ENCODE results near the gene EPHB4. TPM values are rescaled to one million over a fixed set of nuclear protein-coding genes. Genes with fewer than 3 reads are reported as not detected.
A peak's percentile ranks its signal among the peaks of the same experiment; 100 is the strongest.
"Not testable (repeated sequence)": the region's sequence is repeated elsewhere in the genome, so short reads cannot be mapped to it uniquely, and the experiment has no call there.

Gene EPHB4
- total RNA-seq, 2 donors from 2014 or later = 4.7 to 6.6 TPM

DNA sequence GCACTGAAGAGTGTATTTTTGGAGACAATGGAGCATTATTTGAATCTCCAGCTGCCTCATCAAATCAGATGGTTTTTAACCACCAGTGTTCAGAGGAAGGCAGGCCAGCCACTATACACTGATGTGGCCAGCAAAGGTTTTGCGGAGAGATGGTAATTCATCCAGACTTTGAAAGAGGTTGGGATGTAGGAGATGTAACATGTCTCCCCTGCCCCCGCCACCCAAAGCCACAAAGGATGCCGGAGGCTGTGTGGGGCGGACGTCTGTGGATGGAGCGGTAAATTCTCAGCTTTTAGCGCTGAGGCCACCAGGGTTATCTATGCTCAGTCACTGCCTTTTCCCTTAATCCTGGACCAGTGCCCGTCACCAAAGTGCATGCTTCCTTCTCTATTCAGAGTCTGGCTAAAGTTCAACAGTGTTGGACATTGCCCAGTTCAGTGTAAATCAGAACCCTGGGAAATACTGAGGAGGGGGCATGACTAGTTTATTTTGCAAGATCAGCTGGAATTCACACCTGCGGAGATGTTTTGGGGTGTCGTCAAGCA lies 36.2 kb upstream of the EPHB4 start:
- Mint-ChIP-seq H3K4me3 (no peak overlapping the region), H3K27ac (no peak overlapping the region), H3K27me3 (no peaks in the 10 kb centered on the region), H3K36me3 (ENCODE audit: low read depth) (peaks cover 7% of the 10 kb centered on the region), H3K4me1 (peaks cover 18% of the 10 kb centered on the region)
- no peaks in the 10 kb centered on the region for H3K9me3 ChIP-seq (ENCODE audit: control insufficient read depth, low read length, poor library complexity, severe bottlenecking)
- no peak for DNase-seq
- no peak for ATAC-seq

DNA sequence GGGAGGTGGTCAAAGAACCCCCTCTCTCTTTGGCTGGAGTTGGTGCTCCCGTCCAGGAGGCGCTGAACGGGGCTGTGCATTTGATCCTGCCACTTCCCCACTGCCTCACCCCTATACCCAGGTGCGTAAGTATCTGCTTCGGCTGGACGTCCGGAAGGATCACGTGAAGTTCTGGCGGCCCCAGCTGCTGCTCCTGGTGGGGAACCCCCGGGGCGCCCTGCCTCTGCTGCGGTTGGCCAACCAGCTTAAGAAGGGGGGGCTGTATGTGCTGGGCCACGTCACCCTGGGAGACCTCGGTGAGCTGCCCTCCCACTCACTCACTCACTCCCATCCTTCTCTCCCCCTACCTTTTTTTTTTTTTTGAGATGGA lies 34.3 kb upstream of the EPHB4 start:
- no peak for DNase-seq
- Mint-ChIP-seq H3K27ac (no peak overlapping the region), H3K27me3 (no peaks in the 10 kb centered on the region), H3K4me3 (no peak overlapping the region), H3K36me3 (ENCODE audit: low read depth) (peaks cover 7% of the 10 kb centered on the region), H3K4me1 (peaks cover 15% of the 10 kb centered on the region)
- ATAC-seq = no peak
- no peaks in the 10 kb centered on the region for H3K9me3 ChIP-seq (ENCODE audit: control insufficient read depth, low read length, poor library complexity, severe bottlenecking)

DNA sequence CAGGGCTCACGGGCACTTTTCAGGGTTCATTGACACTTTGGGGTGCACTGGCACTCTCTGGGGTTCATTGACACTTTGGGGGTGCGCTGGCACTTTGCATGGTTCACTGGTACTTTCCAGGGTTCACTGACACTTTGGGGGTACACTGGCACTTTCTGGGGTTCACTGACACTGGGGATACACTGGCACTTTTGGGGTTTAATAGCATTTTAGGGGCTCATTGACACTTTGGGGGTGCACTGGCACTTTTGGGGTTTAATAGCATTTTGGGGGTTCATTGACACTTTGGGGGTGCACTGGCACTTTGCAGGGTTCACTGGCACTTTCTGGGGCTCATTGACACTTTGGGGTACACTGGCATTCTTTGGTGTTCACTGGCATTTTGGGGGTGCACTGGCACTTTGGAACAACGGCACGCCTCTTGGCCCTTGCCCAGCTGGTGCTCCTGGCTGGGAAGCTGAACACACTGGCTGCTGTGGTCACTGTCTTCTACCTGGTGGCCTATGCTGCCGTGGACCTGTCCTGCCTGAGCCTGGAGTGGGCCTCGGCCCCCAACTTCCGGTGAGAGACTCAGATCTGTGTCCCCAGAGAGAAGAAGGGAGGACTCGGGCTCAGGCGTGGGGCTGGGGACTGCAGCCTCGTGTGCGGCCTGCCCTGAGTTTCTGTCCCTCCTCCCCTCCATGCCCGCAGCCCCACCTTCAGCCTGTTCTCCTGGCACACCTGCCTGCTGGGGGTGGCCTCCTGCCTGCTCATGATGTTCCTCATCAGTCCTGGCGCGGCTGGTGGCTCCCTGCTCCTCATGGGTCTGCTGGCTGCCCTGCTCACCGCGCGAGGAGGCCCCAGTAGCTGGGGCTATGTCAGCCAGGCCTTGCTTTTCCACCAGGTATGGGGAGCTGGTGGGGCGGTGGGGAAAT lies 33.6 kb upstream of the EPHB4 start:
- Mint-ChIP-seq H3K4me3 (no peak overlapping the region), H3K36me3 (ENCODE audit: low read depth) (peaks cover 7% of the 10 kb centered on the region), H3K4me1 (peaks cover 15% of the 10 kb centered on the region), H3K27ac (no peak overlapping the region), H3K27me3 (no peaks in the 10 kb centered on the region)
- H3K9me3 ChIP-seq (ENCODE audit: control insufficient read depth, low read length, poor library complexity, severe bottlenecking) = no peaks in the 10 kb centered on the region
- no peak for DNase-seq
- ATAC-seq = no peak

DNA sequence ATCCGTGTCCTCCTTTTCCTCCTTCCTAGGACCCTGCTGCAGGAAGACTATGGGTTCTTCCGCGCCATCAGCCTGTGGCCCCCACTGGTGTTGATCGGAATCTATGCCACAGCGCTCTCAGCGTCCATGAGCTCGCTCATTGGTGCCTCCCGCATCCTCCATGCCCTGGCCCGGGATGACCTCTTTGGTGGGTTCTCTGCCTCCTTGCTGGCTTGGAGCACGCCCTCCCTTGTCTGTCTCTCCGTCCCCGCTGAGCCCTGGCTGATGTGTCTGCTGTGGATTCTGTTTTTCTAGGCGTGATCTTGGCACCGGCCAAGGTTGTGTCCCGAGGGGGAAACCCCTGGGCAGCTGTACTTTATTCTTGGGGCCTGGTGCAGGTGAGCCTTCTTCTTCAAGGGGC lies 32.5 kb upstream of the EPHB4 start:
- Mint-ChIP-seq H3K27ac (peak overlapping the region; percentile 3), H3K4me1 (peaks cover 20% of the 10 kb centered on the region), H3K4me3 (no peak overlapping the region), H3K36me3 (ENCODE audit: low read depth) (peaks cover 7% of the 10 kb centered on the region), H3K27me3 (no peaks in the 10 kb centered on the region)
- no peak for ATAC-seq
- H3K9me3 ChIP-seq (ENCODE audit: control insufficient read depth, low read length, poor library complexity, severe bottlenecking) = no peaks in the 10 kb centered on the region
- no peak for DNase-seq

DNA sequence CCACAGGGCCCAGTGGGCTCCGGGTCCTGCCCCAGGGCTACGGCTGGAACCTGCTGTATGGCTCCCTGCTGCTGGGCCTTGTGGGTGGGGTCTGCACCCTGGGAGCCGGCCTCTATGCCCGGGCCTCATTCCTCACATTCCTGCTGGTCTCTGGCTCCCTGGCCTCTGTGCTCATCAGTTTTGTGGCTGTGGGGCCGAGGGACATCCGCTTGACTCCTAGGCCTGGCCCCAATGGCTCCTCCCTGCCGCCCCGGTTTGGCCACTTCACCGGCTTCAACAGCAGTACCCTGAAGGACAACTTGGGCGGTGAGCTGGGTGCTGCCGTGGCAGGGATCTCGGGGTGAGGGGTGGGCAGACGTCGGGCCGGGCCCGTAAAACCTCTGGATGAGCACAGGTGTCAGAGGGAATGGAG lies 29.6 kb upstream of the EPHB4 start:
- peaks cover 38% of the 10 kb centered on the region for H3K4me1 Mint-ChIP-seq
- no peak for ATAC-seq

DNA sequence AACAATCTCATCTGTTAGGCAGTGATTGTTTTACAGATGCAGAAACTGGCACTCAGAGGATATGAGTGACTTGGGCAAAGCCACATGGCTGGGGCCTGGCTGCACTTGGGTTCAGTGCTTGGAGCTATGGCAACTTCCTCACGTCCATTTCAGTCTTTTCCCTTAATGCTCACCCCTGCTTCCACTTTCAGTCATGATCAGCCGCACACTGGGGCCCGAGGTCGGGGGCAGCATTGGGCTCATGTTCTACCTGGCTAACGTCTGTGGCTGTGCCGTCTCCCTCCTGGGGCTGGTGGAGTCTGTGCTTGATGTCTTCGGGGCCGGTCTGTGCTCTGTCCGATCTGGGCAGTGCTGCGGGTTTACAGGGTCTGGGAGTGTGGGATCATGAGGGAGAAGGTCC lies 28.2 kb upstream of the EPHB4 start:
- Mint-ChIP-seq H3K4me1 (peaks cover 39% of the 10 kb centered on the region), H3K4me3 (peak overlapping the region; percentile 12), H3K27me3 (no peaks in the 10 kb centered on the region), H3K36me3 (ENCODE audit: low read depth) (no peaks in the 10 kb centered on the region), H3K27ac (no peak overlapping the region)
- ATAC-seq = no peak
- DNase-seq = no peak
- H3K9me3 ChIP-seq (ENCODE audit: control insufficient read depth, low read length, poor library complexity, severe bottlenecking) = no peaks in the 10 kb centered on the region

More for the DNA sequence above, 29.6 kb upstream of the EPHB4 start:
- H3K27ac Mint-ChIP-seq = peak overlapping the region; percentile 9
- no peaks in the 10 kb centered on the region for H3K9me3 ChIP-seq (ENCODE audit: control insufficient read depth, low read length, poor library complexity, severe bottlenecking)
- no peaks in the 10 kb centered on the region for H3K27me3 Mint-ChIP-seq
- DNase-seq = no peak
- no peak overlapping the region for H3K4me3 Mint-ChIP-seq
- H3K36me3 Mint-ChIP-seq (ENCODE audit: low read depth) = peaks cover 3% of the 10 kb centered on the region

DNA sequence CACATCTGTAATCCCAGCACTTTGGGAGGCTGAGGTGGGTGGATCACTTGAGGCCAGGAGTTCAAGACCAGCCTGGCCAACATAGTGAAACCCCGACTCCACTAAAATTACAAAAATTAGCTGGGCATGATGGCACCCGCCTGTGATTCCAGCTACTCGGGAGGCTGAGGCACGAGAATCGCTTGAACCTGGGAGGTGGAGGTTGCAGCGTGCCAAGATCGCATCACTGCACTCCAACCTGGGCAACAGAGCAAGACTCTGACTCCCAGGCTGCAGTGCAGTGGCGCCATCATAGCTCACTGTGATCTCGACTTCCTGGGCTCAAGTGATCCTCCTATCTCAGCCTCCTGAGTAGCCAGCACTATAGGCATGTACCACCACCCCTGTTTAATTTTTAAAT lies 27.6 kb upstream of the EPHB4 start:
- ATAC-seq; H3K4me3 Mint-ChIP-seq; H3K27me3 Mint-ChIP-seq; H3K36me3 Mint-ChIP-seq (ENCODE audit: low read depth); H3K27ac Mint-ChIP-seq; H3K9me3 ChIP-seq (ENCODE audit: control insufficient read depth, low read length, poor library complexity, severe bottlenecking); DNase-seq: not testable (repeated sequence)
- H3K4me1 Mint-ChIP-seq = peaks cover 36% of the 10 kb centered on the region

DNA sequence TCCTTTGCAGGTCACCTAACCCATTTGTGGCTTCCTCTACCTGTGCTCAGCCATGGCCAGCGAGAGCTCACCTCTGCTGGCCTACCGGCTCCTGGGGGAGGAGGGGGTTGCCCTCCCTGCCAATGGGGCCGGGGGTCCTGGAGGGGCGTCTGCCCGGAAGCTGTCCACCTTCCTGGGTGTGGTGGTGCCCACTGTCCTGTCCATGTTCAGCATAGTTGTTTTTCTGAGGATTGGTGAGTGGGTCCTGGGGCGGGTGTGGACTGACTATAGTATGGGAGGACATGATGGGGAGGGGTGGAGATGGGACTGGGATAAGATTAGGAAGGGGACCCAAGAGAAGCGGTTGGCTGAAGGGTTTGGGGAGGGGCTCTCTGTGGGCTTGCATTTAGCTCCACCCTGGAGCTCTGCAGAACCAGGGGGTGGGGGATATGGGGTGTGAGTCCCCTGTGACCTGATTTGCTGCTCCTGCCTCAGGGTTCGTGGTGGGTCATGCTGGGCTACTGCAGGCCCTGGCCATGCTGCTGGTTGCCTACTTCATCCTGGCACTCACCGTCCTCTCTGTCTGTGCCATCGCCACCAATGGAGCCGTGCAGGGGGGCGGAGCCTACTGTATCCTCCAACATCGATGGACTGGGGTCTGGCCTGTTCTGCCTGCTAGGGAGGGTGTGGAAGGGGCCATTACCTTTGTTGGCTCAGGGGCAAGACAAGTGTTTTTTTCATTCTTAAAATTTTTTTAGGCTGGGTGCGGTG lies 27.0 kb upstream of the EPHB4 start:
- H3K27me3 Mint-ChIP-seq = no peaks in the 10 kb centered on the region
- peak overlapping the region; percentile 47 for H3K27ac Mint-ChIP-seq
- ATAC-seq (no peak), DNase-seq (no peak)
- H3K4me1 Mint-ChIP-seq = peaks cover 33% of the 10 kb centered on the region
- no peaks in the 10 kb centered on the region for H3K9me3 ChIP-seq (ENCODE audit: control insufficient read depth, low read length, poor library complexity, severe bottlenecking)
- H3K36me3 Mint-ChIP-seq (ENCODE audit: low read depth) = no peaks in the 10 kb centered on the region
- peak overlapping the region; percentile 97 for H3K4me3 Mint-ChIP-seq

DNA sequence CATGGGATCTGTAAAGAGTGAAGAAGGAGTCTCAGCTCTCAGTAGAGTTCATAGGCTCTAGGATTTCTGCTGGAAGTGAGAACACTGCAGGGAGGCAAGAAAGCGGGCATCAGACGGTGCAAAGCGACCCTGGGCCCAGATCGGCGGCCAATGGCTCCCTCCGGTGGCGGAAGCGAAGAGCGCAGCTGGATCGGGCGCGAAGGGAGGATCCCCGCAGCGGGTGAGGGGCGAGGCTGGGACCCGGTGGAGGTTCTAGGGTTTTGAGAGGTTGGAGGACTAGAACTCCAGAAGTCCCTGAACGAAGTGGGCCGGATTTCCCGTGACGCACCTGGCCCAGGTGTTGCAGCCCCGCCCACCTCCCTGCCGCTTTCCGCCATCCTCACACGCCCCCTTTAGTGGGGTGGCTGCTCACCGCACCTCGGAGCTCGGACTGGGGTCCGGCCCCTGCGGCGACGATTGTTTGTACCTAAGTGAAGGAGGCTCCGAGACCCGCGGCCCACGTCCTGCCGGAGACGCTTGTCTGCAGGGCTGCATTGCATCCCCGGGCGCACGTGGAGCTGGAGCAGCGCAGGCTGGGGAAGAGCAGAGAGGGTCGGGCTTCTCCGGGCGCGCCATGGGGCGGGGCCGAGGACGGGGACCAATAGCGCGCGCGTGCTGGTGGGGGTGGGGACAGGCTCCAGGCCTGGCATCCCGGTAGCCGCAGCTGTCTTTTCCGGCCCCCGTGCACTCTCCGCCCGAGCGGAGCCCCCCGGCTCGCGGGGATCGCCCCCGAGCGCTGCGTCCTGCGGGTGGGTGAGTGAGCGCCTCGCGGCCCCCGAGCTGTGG lies 24.9 kb upstream of the EPHB4 start, which contains the start of gene SLC12A9:
Gene SLC12A9, plus strand, starts transcription at position 666 of the 825 bp plus-strand sequence. CDS start 1,485 bp downstream, outside the sequence.
- peak within 1 kb of the TSS; percentile 86 for H3K27ac Mint-ChIP-seq
- no peaks in the 10 kb centered on the region for H3K36me3 Mint-ChIP-seq (ENCODE audit: low read depth)
- peaks cover 29% of the 10 kb centered on the region for H3K4me1 Mint-ChIP-seq
- ATAC-seq (peak; percentile 94), DNase-seq (peak; percentile 81 to 83 (median 82))
- H3K27me3 Mint-ChIP-seq = no peaks in the 10 kb centered on the region
- H3K9me3 ChIP-seq (ENCODE audit: control insufficient read depth, low read length, poor library complexity, severe bottlenecking) = no peaks in the 10 kb centered on the region
- peak within 1 kb of the TSS; percentile 97 for H3K4me3 Mint-ChIP-seq

DNA sequence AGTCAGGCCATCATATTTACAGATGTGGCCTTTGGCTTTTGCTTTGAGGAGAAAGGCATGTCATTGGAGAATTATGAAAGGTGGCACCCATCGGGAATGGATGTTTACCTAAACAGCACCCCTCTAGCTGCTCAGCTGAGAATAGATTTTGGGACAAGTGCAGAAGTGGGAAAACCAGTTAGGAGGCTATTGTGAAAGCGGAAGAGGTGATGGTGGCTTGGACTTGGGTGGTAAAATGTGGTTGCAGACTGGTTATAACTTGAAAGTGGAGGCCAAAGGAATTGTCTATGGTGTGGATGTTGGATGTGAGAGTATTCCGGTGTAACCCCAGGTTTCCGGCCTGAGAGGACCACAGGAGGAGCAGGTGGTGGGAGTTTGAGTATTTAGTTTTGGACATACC lies 20.0 kb upstream of the EPHB4 start:
- H3K4me1 Mint-ChIP-seq = peaks cover 8% of the 10 kb centered on the region
- ATAC-seq (no peak), DNase-seq (no peak)
- H3K27ac Mint-ChIP-seq = no peak overlapping the region
- H3K9me3 ChIP-seq (ENCODE audit: control insufficient read depth, low read length, poor library complexity, severe bottlenecking) = no peaks in the 10 kb centered on the region
- H3K36me3 Mint-ChIP-seq (ENCODE audit: low read depth) = no peaks in the 10 kb centered on the region
- H3K4me3 Mint-ChIP-seq = no peak overlapping the region
- H3K27me3 Mint-ChIP-seq = no peaks in the 10 kb centered on the region

DNA sequence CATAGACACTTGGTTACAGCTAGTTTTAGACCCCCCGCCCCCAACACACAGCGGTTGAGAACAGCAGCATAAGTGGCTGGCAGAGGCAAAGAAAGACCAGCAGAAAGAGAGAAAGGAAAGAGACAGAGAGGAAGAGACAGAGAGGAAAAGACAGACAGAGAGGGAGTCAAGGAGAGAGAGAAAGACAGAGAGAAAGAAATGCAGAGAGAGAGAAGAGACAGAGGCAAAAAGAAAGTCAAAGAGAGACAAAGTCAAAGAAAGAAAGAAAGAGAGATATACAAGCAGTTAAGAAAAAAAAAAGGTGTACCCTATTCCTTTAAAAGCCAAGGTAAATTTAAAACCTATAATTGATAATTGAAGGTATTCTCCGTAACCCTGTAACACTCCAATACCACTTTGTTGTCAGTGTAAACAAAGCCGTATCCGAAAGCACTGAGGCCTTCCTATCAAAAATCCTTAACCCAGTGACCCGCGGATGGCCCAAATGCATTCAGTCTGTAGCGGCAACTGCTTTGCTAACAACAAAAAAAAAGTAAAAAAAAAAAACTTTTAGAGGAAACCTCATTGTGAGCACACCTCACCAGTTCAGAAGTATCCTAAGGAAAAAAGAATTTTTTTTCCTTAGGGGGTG lies 13.3 kb upstream of the EPHB4 start:
- H3K27me3 Mint-ChIP-seq = no peaks in the 10 kb centered on the region
- no peaks in the 10 kb centered on the region for H3K36me3 Mint-ChIP-seq (ENCODE audit: low read depth)
- H3K4me1 Mint-ChIP-seq = peaks cover 8% of the 10 kb centered on the region
- ATAC-seq (no peak), DNase-seq (no peak)
- no peaks in the 10 kb centered on the region for H3K9me3 ChIP-seq (ENCODE audit: control insufficient read depth, low read length, poor library complexity, severe bottlenecking)
- H3K4me3 Mint-ChIP-seq = peak overlapping the region; percentile 69
- H3K27ac Mint-ChIP-seq = no peak overlapping the region

DNA sequence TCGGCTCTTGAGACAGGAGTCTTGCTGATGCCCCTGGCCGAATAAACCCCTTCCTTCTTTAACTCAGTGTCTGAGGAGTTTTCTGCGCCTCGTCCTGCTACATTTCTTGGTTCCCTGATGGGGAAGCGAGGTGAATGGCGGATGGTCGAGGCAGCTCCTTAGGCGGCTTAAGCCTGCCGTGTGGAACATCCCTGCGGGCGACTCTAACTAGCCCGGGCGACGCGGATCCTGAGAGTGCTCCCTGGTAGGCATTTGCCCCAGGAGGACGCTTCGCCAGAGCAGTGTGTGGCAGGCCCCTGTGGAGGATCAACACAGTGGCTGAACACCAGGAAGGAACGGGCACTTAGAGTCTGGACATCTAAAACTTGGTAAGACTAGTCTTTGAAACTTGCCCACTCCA lies 12.0 kb upstream of the EPHB4 start:
- H3K36me3 Mint-ChIP-seq (ENCODE audit: low read depth) = peaks cover under 1% of the 10 kb centered on the region
- H3K27ac Mint-ChIP-seq = no peak overlapping the region
- no peak overlapping the region for H3K4me3 Mint-ChIP-seq
- H3K4me1 Mint-ChIP-seq = peaks cover 8% of the 10 kb centered on the region
- H3K27me3 Mint-ChIP-seq = no peaks in the 10 kb centered on the region
- no peaks in the 10 kb centered on the region for H3K9me3 ChIP-seq (ENCODE audit: control insufficient read depth, low read length, poor library complexity, severe bottlenecking)
- DNase-seq (no peak), ATAC-seq (no peak)

All from T-helper 17 cell (primary cell).